ENCODE measurements around the gene GPR65.

The GPR65 gene

DNA sequence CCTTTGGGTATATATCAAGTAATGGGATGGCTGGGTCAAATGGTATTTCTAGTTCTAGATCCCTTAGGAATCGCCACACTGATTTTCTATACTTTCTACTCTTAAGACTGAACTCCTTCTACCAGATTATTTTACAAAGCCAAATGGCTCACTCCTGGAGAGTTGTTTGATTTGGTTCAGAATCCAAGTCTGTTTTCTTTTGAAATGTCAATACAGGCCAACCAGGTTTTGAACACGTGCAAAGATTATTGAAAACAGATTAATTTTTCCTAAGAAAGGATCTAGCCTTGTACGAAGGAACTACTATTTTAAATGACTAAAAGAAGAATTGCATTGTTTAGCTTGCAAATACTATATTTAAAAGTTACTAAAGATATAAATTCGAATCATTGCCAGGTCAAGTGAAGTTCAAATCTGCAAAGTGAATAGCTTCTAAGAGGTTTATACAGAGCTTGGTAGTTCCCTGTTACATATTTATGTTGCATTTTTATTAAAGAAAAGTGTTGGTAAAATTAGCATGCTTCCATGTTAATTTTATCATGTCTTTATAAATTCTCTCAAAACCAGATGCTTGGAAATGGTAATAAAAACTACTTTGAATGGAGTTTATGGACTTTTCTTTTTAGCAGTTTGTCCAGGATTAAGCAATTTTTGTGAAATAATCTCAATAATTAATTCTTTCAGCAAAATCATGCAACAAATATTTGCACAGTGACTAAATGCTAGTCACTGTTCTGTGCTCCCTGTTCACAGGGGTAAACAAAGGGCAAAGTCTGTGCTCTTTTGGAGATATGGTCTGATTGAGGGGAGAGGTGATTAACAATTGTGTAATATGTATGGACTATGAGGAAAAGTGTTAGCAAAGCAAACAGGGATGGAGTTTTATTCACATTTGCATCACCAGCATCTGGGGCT, 38.9 kb downstream of the GPR65 start:
- DNase-seq: no peak

DNA sequence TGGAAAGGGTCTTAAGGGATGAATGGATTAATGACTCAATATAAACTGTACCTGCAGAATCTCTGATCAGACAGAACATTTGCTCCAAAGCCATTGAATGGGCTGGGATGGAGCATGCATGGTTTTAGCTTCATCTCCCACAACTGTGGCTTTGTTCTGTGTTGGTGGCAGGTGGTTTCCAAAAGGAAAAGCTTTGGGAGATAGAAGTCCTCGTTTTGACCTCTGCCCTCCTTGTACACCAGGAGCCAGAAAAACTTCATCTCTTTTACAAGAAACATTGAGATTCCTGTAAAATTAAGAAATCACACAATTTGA, 39.5 kb downstream of the GPR65 start:
- DNase-seq: no peak

DNA sequence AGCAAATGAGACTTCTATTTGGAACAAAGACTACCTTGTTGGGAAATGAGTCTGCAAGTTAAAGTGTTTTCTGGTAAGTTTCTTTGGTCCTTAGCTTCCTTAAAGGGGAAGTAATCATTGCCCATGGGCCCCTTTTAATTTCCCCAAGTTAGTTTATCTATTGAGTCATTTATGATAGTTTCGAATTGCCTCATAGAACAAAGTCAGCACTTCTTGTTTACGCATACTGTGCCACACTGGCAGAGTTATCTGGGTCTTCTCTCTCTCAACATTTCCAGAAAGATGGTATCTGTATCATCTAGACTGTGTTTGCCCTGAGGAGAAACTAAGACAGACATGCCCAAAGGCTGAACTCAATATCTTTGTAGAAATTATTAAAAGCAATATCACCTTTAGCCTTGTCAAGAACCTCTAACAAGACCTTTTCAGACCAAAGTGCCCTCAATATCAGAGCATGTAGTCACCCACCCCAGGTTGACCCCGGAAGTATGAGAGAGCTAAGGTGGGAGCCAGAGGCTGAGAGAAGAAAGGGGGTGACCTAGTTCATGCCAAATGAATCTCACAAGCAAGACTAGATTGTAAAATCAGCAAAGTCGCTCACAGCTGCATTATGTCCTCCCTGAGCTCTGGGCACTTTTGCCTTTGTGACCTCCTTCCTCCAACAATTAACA, 40.0 kb downstream of the GPR65 start:
- no peak for DNase-seq

DNA sequence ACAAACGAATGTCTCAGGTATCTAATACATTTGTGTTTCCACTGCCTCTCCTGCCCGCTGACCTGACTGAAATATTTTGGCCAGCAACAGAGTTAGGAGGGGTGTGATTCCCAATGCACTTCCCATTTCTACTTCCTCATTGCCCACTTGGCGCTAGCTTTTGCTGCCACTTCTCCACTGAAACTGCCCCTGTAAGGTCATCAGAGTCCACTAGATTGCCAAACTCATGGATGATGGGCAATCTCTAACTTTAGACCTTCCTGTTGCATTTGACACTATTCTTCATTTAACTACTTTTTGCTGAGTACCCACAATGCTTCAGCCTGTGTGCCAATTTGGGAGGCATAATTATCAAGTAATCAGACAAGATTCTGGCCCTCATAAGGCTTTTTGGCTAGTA, 40.8 kb downstream of the GPR65 start:
- no peak for DNase-seq

DNA sequence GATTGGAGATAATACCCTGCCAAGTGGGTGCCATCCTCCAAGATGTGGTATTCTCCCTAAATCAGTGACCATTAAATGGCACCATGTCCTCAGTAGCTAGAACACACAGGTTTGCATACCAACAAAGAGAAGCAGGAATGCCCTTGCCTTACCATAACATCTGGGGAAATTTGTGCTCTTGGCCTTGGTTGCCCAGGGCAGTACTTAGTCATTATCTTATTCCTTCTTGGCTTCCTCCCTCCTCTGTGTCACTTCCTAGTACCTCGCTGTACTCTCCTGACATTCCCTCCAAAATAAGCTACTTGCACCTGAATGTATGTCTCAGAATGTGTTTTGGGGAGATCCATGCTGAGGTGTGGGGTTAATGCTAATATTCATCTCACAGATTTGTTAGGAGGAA, 43.4 kb downstream of the GPR65 start:
- no peak for DNase-seq

DNA sequence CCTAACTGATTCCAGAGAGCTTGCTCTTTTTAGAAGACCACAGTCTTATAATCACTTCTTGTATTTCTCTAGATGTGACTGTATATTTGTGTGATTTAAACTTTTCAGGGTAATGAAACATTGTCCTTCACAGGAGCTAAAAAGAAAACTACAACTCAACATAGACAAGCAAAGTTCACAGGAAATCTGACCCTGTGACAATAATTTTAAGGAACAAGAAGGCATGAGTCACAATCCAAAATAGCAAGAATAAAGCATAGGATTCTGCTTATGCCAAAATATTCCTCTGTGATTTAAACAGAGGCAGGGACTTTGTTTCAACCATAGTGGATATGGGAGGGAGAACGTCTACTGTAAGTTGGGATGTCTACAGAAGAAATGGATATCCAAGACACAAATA, 44.3 kb downstream of the GPR65 start:
- no peak for DNase-seq

DNA sequence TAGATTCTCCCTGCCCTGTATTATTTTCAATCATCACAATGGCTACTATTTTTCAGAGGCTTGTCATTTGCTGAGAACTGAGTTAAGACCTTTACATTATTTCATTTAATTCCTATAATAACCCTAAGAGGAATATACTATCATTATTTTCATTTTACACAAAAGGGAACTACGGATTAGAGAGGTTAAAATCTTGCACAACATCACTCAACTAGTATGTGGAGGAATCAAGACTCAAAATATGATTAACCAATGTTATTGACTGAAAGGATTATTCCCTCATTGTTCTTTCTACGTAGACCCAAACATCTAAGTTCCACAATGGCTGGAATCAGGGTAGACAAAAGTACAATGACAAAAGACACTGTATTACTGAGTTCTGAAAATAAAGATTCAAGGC, 45.0 kb downstream of the GPR65 start:
- DNase-seq: no peak

DNA sequence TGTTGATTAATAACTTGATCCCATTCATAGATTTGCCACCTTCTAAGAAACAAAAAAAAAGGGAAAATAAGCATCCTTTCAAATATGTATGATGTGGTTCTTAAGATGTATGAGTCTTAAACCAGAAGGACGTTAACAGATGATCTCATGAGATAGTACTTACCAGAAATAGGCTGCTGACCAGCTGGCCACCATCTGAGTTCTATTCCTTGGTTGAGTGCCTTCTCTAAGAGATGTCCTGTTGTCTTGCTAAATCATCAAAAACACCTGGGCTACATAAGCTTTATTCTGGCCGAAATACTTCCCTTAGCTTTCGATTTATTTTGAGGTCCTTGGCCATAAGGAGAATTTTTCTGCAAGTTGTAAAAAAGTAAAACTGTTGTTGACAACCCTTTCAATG, 55.6 kb downstream of the GPR65 start:
- DNase-seq: no peak

DNA sequence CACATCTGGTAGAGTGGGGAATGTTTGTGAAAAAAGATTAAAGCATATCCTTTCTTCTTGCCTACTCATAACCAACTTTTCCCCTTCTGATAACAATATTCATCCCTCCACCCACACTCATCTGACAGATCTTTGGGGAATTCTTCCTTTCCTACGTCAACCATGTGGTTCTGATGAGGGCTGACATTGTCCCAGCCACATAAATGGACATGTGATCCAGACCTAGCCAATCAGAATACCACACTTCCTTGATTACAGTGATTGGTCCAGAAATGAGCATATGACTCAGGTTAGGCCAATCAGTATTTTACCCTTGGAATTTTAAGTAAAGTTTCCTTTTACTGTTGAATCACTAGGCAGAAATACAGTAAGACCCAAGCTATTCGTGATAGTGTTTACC, 58.9 kb downstream of the GPR65 start:
- no peak for DNase-seq
